Skeletal muscle cell (primary cell): ENCODE data around the gene PAAF1.

ENCODE experiments used
- DNase-seq: peaks from one replicate; pipeline ENCODE4 v3.0.0-alpha.2; 2010; ENCODE audit warnings: low read depth
- H3K4me3 ChIP-seq: 2 replicates; pipeline ENCODE4 v1.5.1; 2011; ENCODE audit warnings: low read depth, mild to moderate bottlenecking, control low read depth, low read length, moderate library complexity

Gene PAAF1, protein sequence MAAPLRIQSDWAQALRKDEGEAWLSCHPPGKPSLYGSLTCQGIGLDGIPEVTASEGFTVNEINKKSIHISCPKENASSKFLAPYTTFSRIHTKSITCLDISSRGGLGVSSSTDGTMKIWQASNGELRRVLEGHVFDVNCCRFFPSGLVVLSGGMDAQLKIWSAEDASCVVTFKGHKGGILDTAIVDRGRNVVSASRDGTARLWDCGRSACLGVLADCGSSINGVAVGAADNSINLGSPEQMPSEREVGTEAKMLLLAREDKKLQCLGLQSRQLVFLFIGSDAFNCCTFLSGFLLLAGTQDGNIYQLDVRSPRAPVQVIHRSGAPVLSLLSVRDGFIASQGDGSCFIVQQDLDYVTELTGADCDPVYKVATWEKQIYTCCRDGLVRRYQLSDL

DNA sequence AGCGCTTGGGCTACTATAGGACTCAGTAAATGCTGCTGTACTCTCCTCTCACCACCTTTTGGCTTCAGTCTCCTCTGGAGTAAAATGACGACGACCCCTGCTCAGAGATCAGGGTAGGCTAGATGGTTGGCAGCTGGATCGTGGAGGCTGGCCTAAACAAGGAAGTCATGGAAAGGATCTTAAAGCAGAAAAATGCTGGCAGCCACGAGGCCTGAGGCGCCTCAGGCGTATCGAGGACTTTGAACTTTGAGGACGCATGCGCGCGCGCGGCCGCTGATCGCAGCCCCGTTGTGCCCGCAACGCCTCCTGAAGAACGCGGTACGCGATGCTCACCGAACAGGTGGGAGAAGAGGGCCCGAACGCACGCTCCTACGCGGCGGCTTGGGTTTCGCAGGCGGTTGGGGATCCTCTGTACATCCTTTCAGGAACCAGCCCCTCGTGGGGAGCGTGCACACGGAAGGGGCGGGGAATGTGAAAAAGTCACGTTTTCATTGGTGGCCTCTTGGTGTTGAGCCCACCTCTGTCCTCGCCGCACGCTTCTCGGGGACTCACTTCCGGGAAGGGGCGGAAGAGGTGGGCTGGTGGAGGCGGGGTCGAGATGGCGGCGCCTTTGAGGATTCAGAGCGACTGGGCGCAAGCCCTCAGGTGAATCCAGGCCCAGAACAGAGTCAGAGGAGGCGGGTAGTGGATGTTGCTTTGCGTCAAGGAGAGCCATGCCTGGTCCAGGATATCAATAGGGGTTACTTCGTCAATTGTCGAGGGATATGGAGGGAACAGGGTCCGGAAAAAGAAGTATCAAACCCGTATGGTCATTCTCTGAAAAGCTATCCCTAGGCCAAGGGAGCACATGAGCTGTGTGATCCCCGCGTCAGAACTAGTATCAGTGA, at the start of gene PAAF1, which contains the start of gene COA4:
Gene PAAF1 (plus strand): TSS at position 576 of the 887 bp plus-strand sequence. CDS start 23 bp downstream, at position 599.
Gene COA4 (minus strand): TSS at position 423 of the 887 bp plus-strand sequence. CDS start 3,468 bp downstream, outside the sequence.
- H3K4me3 ChIP-seq, result peak within 1 kb of the TSS; percentile 91

DNA sequence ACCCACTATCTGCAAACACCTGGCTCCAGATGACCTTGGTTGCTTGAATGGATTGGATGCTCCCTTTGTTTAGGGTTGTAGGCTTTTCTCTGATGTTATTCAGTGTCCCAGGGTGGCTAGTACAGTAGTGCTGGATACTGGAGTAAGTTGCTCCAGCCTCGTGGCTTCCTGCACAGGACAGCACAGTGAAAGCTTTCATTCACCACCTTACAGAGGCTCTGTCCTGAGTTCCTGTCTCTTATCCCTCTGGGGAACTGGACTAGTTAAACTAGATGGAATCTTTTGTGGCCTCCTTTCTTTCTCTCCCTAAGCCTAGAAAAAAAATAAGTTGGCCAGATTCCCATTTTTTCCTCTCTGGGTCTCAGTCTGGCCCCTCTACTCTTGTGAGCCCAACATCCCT, 46.5 kb upstream of the PAAF1 start:
- no peak overlapping the region for H3K4me3 ChIP-seq
- DNase-seq, result no peak

More for the DNA sequence above, at the start of gene PAAF1, which contains the start of gene COA4:
- peak; percentile 87 for DNase-seq

DNA sequence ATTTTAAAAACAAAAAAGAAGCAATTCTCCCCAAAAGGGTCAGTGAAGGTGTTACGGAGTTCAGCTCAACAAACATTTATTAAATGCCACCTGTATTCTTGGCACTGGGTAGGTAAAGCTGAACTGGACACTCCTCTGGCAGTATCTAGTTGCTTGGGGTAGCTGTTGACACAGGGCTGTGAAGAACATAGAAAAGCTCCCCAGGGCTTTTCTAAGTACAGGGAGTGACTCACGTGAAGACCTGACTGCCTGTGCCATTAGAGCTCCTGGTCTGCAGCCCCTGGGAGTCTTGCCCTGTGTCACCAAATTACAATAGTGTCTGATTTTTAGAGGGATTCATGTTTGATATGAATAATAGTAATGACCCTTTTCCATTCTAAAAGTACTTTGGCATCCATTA, 43.7 kb upstream of the PAAF1 start:
- no peak for DNase-seq
- H3K4me3 ChIP-seq, result no peak overlapping the region

DNA sequence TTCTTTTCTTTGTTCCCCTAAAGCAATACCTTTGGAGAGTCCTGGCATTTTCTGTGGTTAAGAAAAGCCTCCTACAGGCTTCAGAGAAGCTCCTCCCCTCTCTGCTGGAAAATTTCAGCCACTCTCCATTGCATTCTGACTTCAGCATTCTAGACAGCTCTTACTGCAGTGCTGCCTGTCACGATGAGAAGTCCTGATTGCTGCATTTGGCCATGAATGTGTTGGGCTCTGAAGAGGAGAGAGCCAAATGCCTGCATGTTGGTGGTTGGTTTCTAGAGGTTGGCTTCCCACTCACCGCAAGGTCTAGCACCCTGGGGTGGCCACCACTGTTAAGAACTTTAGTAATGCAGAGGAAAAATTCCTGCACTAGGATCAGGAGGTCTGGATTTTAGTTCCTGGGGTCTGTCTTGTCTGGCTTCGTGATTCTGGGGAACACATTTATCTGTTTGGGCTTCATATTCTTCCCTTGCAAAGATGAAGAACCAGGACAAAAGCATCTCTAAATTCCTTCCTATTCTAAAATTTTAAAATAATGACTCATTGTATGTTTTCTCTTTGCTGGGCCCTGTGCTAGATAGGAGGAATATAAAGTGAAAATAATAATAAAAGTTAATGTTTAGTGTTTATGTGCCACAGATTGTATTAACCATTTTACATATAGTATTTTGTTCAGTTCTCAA, 38.2 kb upstream of the PAAF1 start:
- DNase-seq, result peak; percentile 11

DNA sequence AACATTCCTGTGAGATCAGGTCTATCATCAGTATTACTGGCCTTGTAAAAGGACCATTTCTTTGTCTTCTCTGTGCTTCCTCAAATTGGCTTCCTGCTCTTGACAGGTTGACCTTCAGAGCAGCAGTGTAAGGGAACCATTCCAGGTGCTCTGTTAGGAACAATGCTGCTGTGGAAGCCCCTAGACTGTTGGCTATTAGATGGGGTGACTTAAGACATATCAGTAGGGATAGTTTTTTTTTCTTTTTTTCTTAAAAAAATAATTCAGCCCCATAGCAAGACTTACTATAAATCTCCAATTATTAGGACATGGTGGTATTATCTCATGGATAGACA, 37.7 kb upstream of the PAAF1 start:
- H3K4me3 ChIP-seq, result no peak overlapping the region
- no peak for DNase-seq

More for the DNA sequence above, 38.2 kb upstream of the PAAF1 start:
- H3K4me3 ChIP-seq, result no peak overlapping the region

DNA sequence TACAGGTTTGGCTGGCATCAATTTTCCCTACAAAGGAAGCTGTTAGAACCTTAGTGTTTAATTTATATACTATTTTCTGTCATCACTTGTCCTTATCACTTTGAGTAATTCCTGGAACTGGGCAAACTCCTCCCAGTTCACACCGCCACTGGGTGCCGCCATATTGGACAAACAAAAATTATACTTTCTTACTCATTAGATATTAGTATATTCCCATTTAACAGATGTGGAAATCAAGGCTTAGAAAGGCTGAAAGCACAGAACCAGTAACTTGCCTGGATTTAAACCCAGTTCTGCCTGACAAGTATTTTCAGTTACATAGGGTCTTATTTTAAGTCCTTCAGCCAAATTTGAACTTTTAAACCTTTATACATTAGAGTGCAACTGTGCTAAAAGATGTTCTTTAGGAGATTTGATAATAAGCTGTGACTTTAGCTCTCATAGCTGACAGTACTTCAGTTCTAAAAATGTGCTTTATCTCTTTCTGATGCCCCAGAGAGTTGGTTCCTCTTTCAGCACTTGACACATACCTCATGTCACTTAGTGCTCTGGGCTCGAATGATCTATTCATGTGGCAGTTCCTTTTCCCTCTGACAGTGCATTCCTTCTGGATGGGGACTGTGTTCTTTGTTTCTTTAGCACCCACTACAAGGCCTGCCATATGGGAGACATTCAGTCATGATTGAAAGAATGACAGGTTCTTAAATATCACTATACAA, 25.6 kb upstream of the PAAF1 start:
- H3K4me3 ChIP-seq, result no peak overlapping the region
- no peak for DNase-seq

DNA sequence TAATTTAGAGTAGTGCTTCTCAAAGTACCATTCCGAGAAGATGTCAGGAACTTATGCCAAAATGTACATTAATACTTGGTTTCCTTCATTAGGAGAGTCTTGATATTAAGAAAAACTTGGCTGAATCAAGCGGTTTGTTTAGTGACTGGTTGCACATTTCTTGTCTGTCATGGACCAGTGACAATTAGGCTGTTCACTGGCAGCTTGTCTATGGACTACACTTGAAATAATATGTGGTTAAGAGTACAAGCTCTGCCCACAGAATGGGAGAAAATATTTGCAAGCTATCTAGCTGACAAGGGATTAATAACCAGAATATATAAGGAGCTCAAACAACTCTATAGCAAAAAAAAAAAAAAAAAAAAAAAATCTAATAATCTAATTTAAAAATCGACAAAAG, 24.8 kb upstream of the PAAF1 start:
- no peak overlapping the region for H3K4me3 ChIP-seq
- DNase-seq, result no peak

DNA sequence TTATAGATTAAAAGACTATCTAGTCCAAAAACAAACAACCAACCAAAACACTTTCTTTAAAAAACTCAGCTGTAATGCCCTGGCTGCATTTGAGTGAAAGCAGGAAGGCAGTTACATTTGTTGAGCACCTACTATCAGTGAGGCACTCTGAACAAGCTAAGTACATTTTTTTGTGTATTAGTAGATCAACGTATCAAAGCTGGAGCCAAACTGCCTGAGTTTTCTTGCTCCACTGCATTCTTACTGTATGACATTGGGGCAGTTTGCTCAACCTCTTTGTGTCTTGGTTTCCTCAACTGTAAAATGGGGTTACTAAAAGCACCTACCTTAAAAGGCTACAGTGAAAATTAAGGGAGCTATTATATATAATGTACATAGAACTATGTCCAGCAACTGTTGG, 22.1 kb upstream of the PAAF1 start:
- no peak overlapping the region for H3K4me3 ChIP-seq
- no peak for DNase-seq

DNA sequence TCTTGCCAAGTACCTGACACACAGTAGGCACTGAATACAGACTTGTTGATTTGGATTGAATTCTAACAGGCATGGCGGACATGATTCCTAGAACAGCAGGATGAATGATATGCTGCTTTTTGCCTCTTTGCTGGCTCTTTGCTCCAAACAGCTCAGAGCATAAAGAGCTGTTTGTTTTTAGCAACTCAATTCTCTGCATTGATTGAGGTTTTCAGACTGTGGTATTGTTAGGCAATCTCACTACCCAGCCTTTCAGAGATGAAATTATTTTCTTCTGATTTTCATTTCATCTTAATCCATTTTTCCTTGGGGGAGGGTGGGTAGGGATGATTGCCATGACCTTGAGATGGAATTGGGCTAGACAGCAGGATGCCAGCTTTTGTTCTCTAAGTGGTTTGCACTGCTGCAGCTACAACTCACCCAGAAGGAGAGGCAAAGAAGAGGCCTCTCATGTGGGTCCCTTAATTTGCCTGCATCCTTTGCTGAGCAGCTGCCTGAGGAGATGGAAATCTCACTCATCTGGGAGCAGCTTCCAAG, 20.7 kb upstream of the PAAF1 start:
- no peak overlapping the region for H3K4me3 ChIP-seq
- no peak for DNase-seq

DNA sequence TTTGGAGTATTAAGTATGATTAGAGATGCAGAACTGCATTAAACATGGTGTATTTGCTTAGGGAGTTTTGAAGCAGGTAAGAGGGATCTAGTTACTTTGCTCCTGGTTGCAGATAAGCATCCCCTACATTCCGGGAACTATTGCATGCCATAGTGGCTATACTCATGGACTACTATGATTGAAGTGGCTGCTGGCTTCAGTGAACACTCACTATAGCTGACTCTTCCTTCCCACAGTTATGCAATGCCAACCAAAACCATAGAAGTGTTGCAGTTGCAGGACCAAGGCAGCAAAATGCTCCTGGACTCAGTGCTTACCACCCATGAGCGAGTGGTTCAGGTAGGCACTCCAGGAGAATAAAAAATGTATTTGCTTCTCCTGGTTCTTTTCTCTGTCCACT, 17.1 kb upstream of the PAAF1 start:
- no peak for DNase-seq
- no peak overlapping the region for H3K4me3 ChIP-seq

DNA sequence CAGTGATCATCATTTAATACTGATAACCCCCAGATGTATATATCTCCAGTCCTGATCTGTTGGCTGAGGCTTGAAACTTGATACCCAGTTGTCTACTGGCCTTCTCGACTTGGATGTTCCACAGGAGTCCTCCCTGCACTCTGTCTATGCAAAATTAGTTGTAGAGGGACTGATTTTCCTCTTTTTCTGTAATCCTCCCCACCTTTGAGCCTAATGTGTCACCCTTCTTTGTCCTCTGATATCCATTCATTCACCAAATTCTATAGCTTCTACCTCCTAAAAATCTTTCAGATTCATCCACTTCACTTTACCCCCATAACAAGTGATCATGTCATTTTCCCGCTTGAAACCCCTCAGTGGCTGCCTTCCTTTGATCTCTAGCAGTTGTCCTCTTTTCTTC, 16.6 kb upstream of the PAAF1 start:
- no peak overlapping the region for H3K4me3 ChIP-seq
- DNase-seq, result no peak

DNA sequence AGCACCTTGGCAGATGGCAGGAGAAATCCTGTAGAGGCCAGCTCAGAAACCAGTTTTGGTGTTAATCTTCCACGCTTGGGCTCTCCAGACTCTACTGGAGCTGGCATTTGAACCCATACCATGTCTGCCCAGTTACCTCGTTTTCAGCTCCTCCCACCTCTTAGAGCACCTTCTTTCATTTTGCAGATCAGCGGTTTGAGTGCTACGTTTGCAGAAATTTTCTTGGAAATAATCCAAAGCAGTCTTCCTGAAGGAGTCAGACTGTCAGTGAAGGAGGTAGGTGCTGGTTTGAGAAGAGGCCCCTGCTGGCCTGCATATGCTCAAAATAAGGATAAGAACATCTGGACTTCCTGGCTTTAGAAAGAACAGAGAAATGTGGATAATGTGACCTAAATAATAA, 13.8 kb upstream of the PAAF1 start:
- DNase-seq, result no peak
- no peak overlapping the region for H3K4me3 ChIP-seq

DNA sequence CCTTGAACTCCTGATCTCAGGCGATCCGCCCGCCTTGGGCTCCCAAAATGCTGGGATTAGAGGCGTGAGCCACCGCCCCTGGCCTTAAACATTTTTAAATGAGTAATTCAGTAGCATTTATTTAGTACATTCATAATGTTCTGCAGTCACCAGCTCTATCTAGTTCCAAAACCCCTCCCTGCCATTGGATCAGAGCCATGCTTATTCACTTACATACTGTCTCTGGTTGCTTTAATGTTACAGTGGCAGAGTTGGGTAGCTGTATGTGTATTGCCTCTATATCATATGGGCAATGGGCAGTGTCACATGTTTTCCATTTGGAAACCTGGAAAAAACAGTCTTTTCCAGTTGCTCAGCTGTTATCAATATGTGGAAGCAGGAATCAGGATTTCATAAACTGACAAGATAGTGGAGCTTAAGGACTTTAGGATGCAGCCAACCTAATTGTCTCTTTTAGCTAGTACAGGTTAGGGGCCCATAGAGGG, 10.7 kb upstream of the PAAF1 start:
- no peak overlapping the region for H3K4me3 ChIP-seq
- DNase-seq, result peak; percentile 36

DNA sequence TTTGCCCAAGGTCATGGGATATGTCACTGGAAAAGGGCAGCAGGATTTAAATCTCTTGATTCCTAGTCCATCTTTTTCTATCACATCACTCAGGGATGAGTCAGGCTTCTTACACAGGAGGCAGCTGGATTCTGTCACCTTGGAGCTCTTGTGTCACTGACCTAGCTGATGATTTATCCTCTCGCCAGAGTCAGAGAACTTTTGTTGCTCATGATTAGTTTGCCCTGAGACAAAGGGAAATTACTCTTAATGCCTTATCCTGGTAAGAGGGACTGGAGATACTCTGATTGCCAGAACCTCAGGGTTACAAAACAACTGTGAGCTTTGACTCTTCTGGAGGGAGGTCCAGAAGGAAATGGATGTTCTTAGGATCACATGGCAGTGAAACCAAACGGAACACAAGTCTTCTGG, 10.2 kb upstream of the PAAF1 start:
- no peak overlapping the region for H3K4me3 ChIP-seq
- DNase-seq, result peak; percentile 84

DNA sequence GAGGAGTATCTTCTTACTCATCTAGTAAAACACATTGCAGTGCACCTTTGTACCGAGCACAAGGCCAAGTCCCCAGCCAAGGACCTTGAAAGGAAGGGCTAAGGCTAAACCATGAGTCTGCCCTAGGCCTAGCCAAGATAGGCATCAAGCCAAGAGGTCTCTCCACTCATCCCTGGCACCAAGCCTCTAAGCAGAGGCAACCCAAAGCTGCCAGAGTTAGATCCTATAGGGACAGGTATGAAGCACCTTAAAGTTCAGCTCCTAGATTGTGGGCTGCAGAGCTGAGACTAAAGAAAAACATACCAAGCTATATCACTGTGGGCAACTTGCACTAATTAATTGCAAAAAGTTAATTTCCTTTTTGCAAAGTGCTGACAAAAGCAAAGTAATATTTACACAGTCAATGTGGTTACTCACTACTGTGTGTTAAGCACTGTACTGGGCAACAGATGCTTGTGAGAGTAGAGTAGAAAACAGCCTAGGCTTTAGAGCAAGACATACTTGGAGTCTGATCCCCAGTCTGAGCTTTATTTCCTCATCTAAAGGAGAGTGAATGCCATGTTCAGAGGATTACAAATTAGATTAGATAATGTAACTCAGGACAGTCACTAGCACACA, 7.4 kb upstream of the PAAF1 start:
- no peak for DNase-seq
- no peak overlapping the region for H3K4me3 ChIP-seq

DNA sequence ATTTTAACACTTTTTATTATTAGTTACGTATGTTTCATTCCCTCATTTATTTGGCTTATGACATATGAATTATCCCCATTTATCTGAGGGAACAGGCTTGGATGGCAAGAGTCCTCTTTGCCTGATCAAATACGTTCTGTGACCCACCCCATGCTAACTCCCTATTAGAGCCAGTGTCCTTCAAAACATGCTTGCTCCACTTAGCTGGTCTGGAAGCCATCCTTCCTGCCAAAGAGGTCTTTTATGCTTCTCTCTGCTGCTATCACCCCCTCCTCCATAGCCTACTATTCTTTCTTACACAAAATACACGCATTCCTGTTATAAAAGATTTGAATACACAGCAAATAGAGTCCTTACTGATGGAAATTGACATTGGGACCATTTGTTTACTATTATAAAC, 6.5 kb upstream of the PAAF1 start:
- DNase-seq, result no peak
- no peak overlapping the region for H3K4me3 ChIP-seq

DNA sequence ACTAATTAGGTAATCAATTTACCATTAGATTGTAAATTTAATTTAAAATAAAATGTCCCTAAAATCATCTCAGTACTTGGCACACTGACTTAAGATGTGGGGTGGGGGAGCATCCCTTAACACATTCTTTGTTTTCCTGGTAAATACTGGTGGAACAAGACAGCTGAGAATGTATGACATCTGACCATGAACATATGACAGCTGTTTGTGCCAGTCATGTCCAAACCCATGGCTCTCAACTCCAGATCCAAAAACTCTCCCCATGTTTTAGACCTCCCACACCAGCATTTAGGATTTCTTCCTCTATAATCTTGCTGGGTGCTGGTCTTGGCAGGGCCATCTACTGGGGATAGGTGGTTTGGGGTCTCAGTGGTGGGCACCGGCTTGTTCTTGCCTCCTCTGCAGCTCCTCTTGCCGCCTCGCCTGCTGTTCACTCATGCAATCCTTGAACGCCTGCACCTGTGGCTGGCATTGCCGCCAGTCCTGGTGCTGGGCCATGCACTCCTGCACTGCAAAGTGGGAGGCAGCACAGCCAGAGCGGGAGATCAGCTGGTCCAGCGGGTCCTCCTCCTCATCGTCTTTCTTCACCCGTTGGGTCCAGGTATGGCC, 3.9 kb upstream of the PAAF1 start:
- peak; percentile 44 for DNase-seq
- H3K4me3 ChIP-seq, result no peak overlapping the region

DNA sequence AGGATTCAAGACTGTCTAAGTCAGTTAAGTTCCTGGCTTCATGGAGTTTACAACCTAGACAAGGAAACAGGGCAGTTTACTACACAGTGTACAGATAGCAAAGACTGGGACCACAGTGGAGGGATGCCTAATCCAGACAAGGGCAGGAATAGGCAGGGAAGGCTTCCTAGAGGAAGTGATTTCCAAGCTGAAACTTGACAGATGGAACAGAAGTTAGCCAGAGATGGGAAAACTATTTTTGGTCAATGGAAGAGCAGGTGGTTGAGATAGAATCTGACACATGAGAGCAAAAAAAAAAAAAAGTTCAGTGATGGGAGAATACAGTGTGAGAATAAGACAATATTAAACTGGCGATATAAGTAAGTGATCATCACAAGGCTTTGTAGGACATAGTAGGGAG, 1.4 kb upstream of the PAAF1 start:
- H3K4me3 ChIP-seq, result peak overlapping the region; percentile 91
- DNase-seq, result no peak
